KMS-11 (cell line): ENCODE measurements around the gene OTOS.

Experiments
- H2AFZ ChIP-seq: fragments of 200-600 bp; sonication (generic); 2 replicates; pipeline ENCODE4 v1.6.1; 2016; ENCODE audit warnings: antibody characterized with exemption, mixed run types, low read depth
- H3K27ac ChIP-seq: fragments of 200-600 bp; sonication (generic); 2 replicates; pipeline ENCODE4 v1.6.1; 2016; ENCODE audit warnings: mild to moderate bottlenecking, mixed run types
- H3K27me3 ChIP-seq: fragments of 200-600 bp; sonication (generic); 2 replicates; pipeline ENCODE4 v1.6.1; 2017; ENCODE audit warnings: mild to moderate bottlenecking, low read depth, mixed run types, moderate library complexity; ENCODE audit not compliant: insufficient read depth
- H3K36me3 ChIP-seq: fragments of 200-600 bp; sonication (generic); 2 replicates; pipeline ENCODE4 v1.6.1; 2017; ENCODE audit warnings: mild to moderate bottlenecking, mixed run types; ENCODE audit not compliant: insufficient read depth
- H3K4me1 ChIP-seq: fragments of 200-600 bp; sonication (generic); 2 replicates; pipeline ENCODE4 v1.6.1; 2016; ENCODE audit warnings: mild to moderate bottlenecking, low read depth, mixed run types; ENCODE audit not compliant: poor library complexity, severe bottlenecking
- H3K4me2 ChIP-seq: fragments of 200-600 bp; sonication (generic); 2 replicates; pipeline ENCODE4 v1.7.0; 2016; ENCODE audit warnings: mild to moderate bottlenecking, mixed run types
- H3K4me3 ChIP-seq: fragments of 200-600 bp; sonication (generic); IDR thresholded peaks from 2 replicates; pipeline ENCODE4 v1.6.1; 2017; ENCODE audit warnings: low read depth, low read length, mixed read lengths; ENCODE audit not compliant: insufficient read depth
- H3K79me2 ChIP-seq: fragments of 200-600 bp; sonication (generic); 2 replicates; pipeline ENCODE4 v1.6.1; 2016; ENCODE audit warnings: low read depth, mixed run types; ENCODE audit not compliant: insufficient read depth
- H3K9ac ChIP-seq: fragments of 200-600 bp; sonication (generic); 2 replicates; pipeline ENCODE4 v1.6.1; 2016; ENCODE audit warnings: mild to moderate bottlenecking, mixed run types
- H4K20me1 ChIP-seq: fragments of 200-600 bp; sonication (generic); 2 replicates; pipeline ENCODE4 v1.6.1; 2016; ENCODE audit warnings: mild to moderate bottlenecking, mixed run types; ENCODE audit not compliant: insufficient read depth
- TF ChIP-seq, protein P1 (sequence below): fragments of 200-600 bp; sonication (generic); conservative IDR thresholded peaks from 2 replicates; pipeline ENCODE4 v1.6.1; 2017; ENCODE audit warnings: low read depth, mild to moderate bottlenecking, antibody characterized with exemption, low read length, moderate library complexity, mixed read lengths

The OTOS gene

DNA sequence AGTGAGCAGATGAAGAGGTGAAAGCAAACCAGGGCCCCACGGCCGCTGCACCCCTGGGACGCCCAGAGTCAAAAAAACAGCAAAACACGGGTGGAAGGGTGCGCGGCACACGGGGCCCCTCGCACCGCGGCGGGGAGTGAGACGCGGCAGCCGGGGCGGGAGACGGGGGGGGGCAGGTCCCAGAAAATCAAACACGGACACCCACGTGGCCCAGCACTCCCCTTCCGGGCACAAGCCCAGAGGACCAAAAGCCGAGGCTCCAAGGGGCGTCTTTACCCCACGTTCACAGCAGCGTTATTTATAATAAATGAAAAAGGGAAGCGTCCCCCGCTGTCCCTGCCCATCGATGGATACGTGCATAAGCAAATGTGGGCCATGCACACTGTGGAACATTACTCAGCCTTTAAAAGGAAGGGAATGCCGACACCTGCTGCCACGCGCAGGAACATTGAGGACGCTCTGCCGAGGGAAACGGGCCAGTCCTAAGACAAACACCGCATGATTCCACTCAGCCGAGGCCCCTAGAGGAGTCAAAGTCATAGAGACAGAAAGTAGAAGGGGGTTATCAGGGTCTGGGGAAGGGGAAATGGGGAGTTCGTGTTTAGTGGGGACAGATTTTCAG, 3.7 kb downstream of the OTOS start:
- Histone ChIP-seq H3K27ac (no peak overlapping the region), H3K79me2 (peaks cover 15% of the 10 kb centered on the region)

DNA sequence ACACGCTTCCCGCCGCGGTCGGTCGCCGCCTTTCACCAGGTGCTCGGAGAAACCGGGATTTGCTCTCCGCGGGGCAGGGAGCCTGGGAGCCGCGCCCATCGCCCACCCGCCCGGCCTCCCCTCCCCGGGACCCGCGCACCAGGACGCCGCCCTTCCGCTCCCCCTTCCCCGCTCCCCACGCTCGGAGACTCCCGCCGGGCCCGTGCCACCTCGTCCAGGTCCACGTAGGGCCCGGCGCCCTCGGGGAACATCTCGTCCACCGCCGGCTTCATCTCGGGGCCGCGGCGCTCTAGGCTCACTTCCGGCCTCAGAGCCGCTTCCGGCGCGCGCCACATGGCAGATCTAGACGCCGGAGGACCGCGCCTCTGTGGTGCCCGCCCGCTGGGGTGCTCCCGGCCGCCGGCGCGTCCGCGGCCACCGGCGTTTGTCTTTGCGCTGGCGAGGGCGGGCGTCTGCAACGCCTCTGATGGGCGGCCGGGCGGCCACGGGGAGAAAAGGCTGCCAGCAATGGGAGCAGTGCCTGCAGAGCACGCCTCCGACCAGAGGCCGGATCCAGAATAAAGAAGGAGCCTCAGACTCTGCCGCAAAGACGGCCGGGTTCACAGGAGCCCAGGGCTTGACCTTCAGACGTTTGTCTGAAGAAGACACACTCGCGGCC, 4.3 kb downstream of the OTOS start, which contains the start of gene COPS9:
COPS9 (minus strand) TSS at position 293 of the 658 bp plus-strand sequence; CDS start at position 272, 21 bp downstream.
- TF ChIP-seq, protein P1, sequence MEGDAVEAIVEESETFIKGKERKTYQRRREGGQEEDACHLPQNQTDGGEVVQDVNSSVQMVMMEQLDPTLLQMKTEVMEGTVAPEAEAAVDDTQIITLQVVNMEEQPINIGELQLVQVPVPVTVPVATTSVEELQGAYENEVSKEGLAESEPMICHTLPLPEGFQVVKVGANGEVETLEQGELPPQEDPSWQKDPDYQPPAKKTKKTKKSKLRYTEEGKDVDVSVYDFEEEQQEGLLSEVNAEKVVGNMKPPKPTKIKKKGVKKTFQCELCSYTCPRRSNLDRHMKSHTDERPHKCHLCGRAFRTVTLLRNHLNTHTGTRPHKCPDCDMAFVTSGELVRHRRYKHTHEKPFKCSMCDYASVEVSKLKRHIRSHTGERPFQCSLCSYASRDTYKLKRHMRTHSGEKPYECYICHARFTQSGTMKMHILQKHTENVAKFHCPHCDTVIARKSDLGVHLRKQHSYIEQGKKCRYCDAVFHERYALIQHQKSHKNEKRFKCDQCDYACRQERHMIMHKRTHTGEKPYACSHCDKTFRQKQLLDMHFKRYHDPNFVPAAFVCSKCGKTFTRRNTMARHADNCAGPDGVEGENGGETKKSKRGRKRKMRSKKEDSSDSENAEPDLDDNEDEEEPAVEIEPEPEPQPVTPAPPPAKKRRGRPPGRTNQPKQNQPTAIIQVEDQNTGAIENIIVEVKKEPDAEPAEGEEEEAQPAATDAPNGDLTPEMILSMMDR, result no peak
- Histone ChIP-seq H3K9ac (peak within 1 kb of the TSS; percentile 62; the same call in 1 of the 2 replicates), H3K4me3 (peak within 1 kb of the TSS; percentile 89), H3K27me3 (peaks cover 6% of the 10 kb centered on the region; the same call in 1 of the 2 replicates), H3K4me1 (peaks cover 4% of the 10 kb centered on the region), H2AFZ (peak within 1 kb of the TSS; percentile 99), H4K20me1 (no peaks in the 10 kb centered on the region), H3K79me2 (peaks cover 15% of the 10 kb centered on the region), H3K27ac (no peak within 1 kb of the TSS), H3K4me2 (peak within 1 kb of the TSS; percentile 95), H3K36me3 (no peaks in the 10 kb centered on the region)

More for the DNA sequence above, 3.7 kb downstream of the OTOS start:
- Histone ChIP-seq H2AFZ (peak overlapping the region; percentile 99), H4K20me1 (no peaks in the 10 kb centered on the region), H3K4me1 (peaks cover 4% of the 10 kb centered on the region), H3K4me3 (no peak overlapping the region), H3K9ac (peak overlapping the region; percentile 62; the same call in 1 of the 2 replicates), H3K4me2 (peak overlapping the region; percentile 71), H3K36me3 (no peaks in the 10 kb centered on the region), H3K27me3 (peaks cover 10% of the 10 kb centered on the region; the same call in 1 of the 2 replicates)
- TF ChIP-seq, protein P1, result no peak

DNA sequence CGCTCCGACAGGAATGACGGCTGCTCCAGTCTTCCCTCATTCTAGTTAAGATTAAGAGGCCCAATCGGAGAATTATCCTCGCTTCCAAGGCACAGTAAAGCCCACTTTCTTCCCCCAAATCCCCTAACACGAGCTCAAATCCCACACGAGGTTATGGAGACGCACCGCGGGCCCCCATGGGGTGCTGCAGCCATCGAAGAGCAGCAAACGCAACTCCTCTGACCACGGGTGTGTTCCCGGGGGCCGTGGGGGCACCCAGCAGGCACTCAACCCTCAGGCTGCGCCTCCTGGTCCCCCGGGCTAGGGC, 4.8 kb downstream of the OTOS start:
- Histone ChIP-seq H3K4me1 (peaks cover 4% of the 10 kb centered on the region), H3K9ac (peak overlapping the region; percentile 62; the same call in 1 of the 2 replicates), H4K20me1 (no peaks in the 10 kb centered on the region), H3K79me2 (peaks cover 15% of the 10 kb centered on the region), H3K36me3 (no peaks in the 10 kb centered on the region), H3K27ac (no peak overlapping the region), H2AFZ (peak overlapping the region; percentile 99), H3K4me2 (peak overlapping the region; percentile 95), H3K27me3 (peaks cover 3% of the 10 kb centered on the region; the same call in 1 of the 2 replicates), H3K4me3 (peak overlapping the region; percentile 89)
- TF ChIP-seq, protein P1, result no peak

DNA sequence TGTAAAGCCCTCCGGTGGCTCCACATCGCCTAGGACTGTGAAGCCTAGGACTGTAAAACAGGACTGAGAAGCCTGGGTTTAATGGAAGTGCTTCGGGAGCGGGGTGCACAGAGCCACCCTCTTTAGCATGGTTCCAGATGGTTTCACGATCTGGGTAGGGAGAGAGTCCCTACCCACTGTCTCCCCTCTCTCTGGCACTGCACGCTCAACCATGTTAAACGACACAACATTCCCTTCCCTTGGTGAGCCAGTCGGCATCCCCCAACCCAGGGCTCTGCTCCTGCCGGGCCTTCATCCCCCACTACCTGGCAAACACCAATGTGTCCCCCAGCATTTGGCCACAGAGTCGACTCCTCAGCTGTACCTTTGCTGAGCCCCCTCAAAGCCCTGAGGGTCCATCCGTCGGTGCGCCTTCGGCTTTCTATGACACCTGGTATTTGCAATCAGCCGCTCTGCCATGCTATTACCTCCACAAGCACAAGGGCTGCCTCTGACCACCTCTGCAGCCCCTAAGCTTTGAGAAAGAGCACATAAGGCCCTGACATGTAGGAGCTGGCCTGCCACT, 5.4 kb downstream of the OTOS start:
- Histone ChIP-seq H3K9ac (peak overlapping the region; percentile 62; the same call in 1 of the 2 replicates), H3K4me2 (peak overlapping the region; percentile 95), H3K4me3 (no peak overlapping the region), H2AFZ (no peak overlapping the region), H3K4me1 (peaks cover 4% of the 10 kb centered on the region), H4K20me1 (no peaks in the 10 kb centered on the region), H3K36me3 (no peaks in the 10 kb centered on the region), H3K27me3 (no peaks in the 10 kb centered on the region; the same call in 1 of the 2 replicates), H3K79me2 (peaks cover 15% of the 10 kb centered on the region), H3K27ac (no peak overlapping the region)
- TF ChIP-seq, protein P1, result no peak
